ENCODE results near the gene R3HDM4. TPM values are rescaled to one million over a fixed set of nuclear protein-coding genes. Genes with fewer than 3 reads are reported as not detected.
"Not testable (repeated sequence)": the region's sequence is repeated elsewhere in the genome, so short reads cannot be mapped to it uniquely, and the experiment has no call there.

Gene R3HDM4
- total RNA-seq, 1 donor from 2014 or later: 47.5 TPM

GRCh38 chr19:858284-858683, 54.7 kb downstream of the R3HDM4 start:
- no peak for DNase-seq (ENCODE audit: low spot score)

- no peak for DNase-seq (ENCODE audit: low spot score)
Measured at GRCh38 chr19:855566-856120, 57.4 kb downstream of the R3HDM4 start.

GRCh38 chr19:855142-855541, 57.9 kb downstream of the R3HDM4 start:
- DNase-seq (ENCODE audit: low spot score): no peak

- DNase-seq (ENCODE audit: low spot score): no peak
Measured at GRCh38 chr19:854549-854948, 58.5 kb downstream of the R3HDM4 start.

- not testable (repeated sequence) for DNase-seq (ENCODE audit: low spot score)
Measured at GRCh38 chr19:853614-854220, 59.3 kb downstream of the R3HDM4 start.

- DNase-seq (ENCODE audit: low spot score): no peak
Measured at GRCh38 chr19:853014-853585, 59.9 kb downstream of the R3HDM4 start.

- DNase-seq (ENCODE audit: low spot score): no peak
Measured at GRCh38 chr19:852136-853013, 60.6 kb downstream of the R3HDM4 start, which contains the start of gene ELANE. Gene ELANE, plus strand, starts transcription at chr19:852303. Its CDS starts 26 bp downstream, at chr19:852329.

GRCh38 chr19:850979-851335, 62.1 kb downstream of the R3HDM4 start:
- DNase-seq (ENCODE audit: low spot score): no peak

- peak; percentile 83 for DNase-seq (ENCODE audit: low spot score)
Measured at GRCh38 chr19:850221-850978, 62.6 kb downstream of the R3HDM4 start.

GRCh38 chr19:849195-849594, 63.8 kb downstream of the R3HDM4 start:
- not testable (repeated sequence) for DNase-seq (ENCODE audit: low spot score)

- no peak for DNase-seq (ENCODE audit: low spot score)
Measured at GRCh38 chr19:848386-848921, 64.6 kb downstream of the R3HDM4 start.

Other genes with a start within 250 kb of the R3HDM4 start
- 39.1 TPM for gene FSTL3, start 236.8 kb downstream of the R3HDM4 start, total RNA-seq
- gene PRSS57, start 217.8 kb downstream of the R3HDM4 start, total RNA-seq: not detected
- 26.1 TPM for gene PALM, start 204.3 kb downstream of the R3HDM4 start, total RNA-seq
- gene MISP, start 162.1 kb downstream of the R3HDM4 start, total RNA-seq: 79.4 TPM
- 270 TPM for gene PTBP1, start 115.8 kb downstream of the R3HDM4 start, total RNA-seq
- 0.20 TPM for gene PLPPR3, start 91.3 kb downstream of the R3HDM4 start, total RNA-seq
- not detected for gene AZU1, start 85.4 kb downstream of the R3HDM4 start, total RNA-seq
- not detected for gene PRTN3, start 72.2 kb downstream of the R3HDM4 start, total RNA-seq
- not detected for gene ELANE, start 60.9 kb downstream of the R3HDM4 start, total RNA-seq
- gene CFD, start 53.6 kb downstream of the R3HDM4 start, total RNA-seq: 133 TPM
- 66.9 TPM for gene MED16, start 20.0 kb downstream of the R3HDM4 start, total RNA-seq
- gene RNU6-9, start 19.7 kb downstream of the R3HDM4 start, total RNA-seq: not detected
- gene KISS1R, start 4.1 kb upstream of the R3HDM4 start, total RNA-seq: 0.17 TPM
- gene ARID3A, start 12.8 kb upstream of the R3HDM4 start, total RNA-seq: 7.0 TPM
- 52.5 TPM for gene WDR18, start 71.1 kb upstream of the R3HDM4 start, total RNA-seq
- gene GRIN3B, start 87.2 kb upstream of the R3HDM4 start, total RNA-seq: 0.06 TPM
- 182 TPM for gene TMEM259, start 107.9 kb upstream of the R3HDM4 start, total RNA-seq
- gene RNU6-2, start 108.3 kb upstream of the R3HDM4 start, total RNA-seq: not detected
- 104 TPM for gene CNN2, start 113.4 kb upstream of the R3HDM4 start, total RNA-seq
- 49.0 TPM for gene ABCA7, start 126.9 kb upstream of the R3HDM4 start, total RNA-seq
- 42.4 TPM for gene ARHGAP45, start 153.9 kb upstream of the R3HDM4 start, total RNA-seq
- gene POLR2E, start 182.2 kb upstream of the R3HDM4 start, total RNA-seq: 137 TPM
- 294 TPM for gene GPX4, start 190.8 kb upstream of the R3HDM4 start, total RNA-seq

All from mucosa of gallbladder (tissue), 1 donor.